Osteocyte (in vitro differentiated cells): ENCODE results near the gene TMEM41B. TPM values are rescaled to one million over a fixed set of nuclear protein-coding genes. Genes with fewer than 3 reads are reported as not detected.

Experiments used
- DNase-seq: peaks from one replicate; pipeline ENCODE4 v3.0.0; 2021; ENCODE audit warnings: mixed read lengths; ENCODE audit not compliant: unreplicated experiment; ENCODE audit errors: extremely low spot score
- H3K27ac Mint-ChIP-seq: one replicate; pipeline ENCODE4 v1.8.0; 2021; ENCODE audit warnings: mild to moderate bottlenecking, mixed read lengths; ENCODE audit not compliant: unreplicated experiment
- H3K27me3 Mint-ChIP-seq: one replicate; pipeline ENCODE4 v1.8.0; 2021; ENCODE audit warnings: mixed read lengths; ENCODE audit not compliant: unreplicated experiment
- H3K36me3 Mint-ChIP-seq: one replicate; pipeline ENCODE4 v1.8.0; 2021; ENCODE audit warnings: mixed read lengths; ENCODE audit not compliant: unreplicated experiment
- H3K4me1 Mint-ChIP-seq: one replicate; pipeline ENCODE4 v1.8.0; 2021; ENCODE audit warnings: mixed read lengths; ENCODE audit not compliant: unreplicated experiment
- H3K4me3 Mint-ChIP-seq: one replicate; pipeline ENCODE4 v1.8.0; 2021; ENCODE audit warnings: mild to moderate bottlenecking, moderate library complexity, mixed read lengths; ENCODE audit not compliant: unreplicated experiment
- H3K9me3 Mint-ChIP-seq: one replicate; pipeline ENCODE4 v1.8.0; 2021; ENCODE audit warnings: mixed read lengths; ENCODE audit not compliant: unreplicated experiment
- CTCF ChIP-seq: fragments of 200-600 bp; sonication (generic); IDR thresholded peaks from 2 replicates; pipeline ENCODE4 v1.5.0; 2021; ENCODE audit warnings: antibody characterized with exemption, mild to moderate bottlenecking, moderate library complexity
- total RNA-seq: library from RNA; stranded (reverse); gene quantifications from 2 replicates; pipeline ENCODE4 v1.2.1, GENCODE V29; 2021

TMEM41B gene
- total RNA-seq, 1 donor from 2014 or later = 32.3 TPM

- no peak for TF ChIP-seq CTCF
- Mint-ChIP-seq H3K27ac (no peak overlapping the region), H3K27me3 (no peaks in the 10 kb centered on the region), H3K36me3 (no peaks in the 10 kb centered on the region), H3K4me3 (no peak overlapping the region), H3K4me1 (peaks cover 3% of the 10 kb centered on the region), H3K9me3 (no peaks in the 10 kb centered on the region)
- DNase-seq = peak; percentile 17
These were observed 39.7 kb downstream of the TMEM41B start for GRCh38 chr11:9274499-9275258.

- no peaks in the 10 kb centered on the region for H3K9me3 Mint-ChIP-seq
- no peaks in the 10 kb centered on the region for H3K36me3 Mint-ChIP-seq
- no peaks in the 10 kb centered on the region for H3K27me3 Mint-ChIP-seq
- DNase-seq = peak; percentile 23
- no peak overlapping the region for H3K27ac Mint-ChIP-seq
- no peak for TF ChIP-seq CTCF
- H3K4me3 Mint-ChIP-seq = no peak overlapping the region
- peaks cover 6% of the 10 kb centered on the region for H3K4me1 Mint-ChIP-seq
These were observed 40.7 kb downstream of the TMEM41B start for GRCh38 chr11:9273376-9274336.

- H3K27me3 Mint-ChIP-seq = no peaks in the 10 kb centered on the region
- no peak overlapping the region for H3K27ac Mint-ChIP-seq
- H3K4me3 Mint-ChIP-seq = no peak overlapping the region
- TF ChIP-seq CTCF = no peak
- DNase-seq = no peak
- no peaks in the 10 kb centered on the region for H3K36me3 Mint-ChIP-seq
- H3K9me3 Mint-ChIP-seq = no peaks in the 10 kb centered on the region
- H3K4me1 Mint-ChIP-seq = peaks cover 13% of the 10 kb centered on the region
These were observed 44.8 kb downstream of the TMEM41B start for GRCh38 chr11:9269492-9270013.

- Mint-ChIP-seq H3K4me1 (peaks cover 24% of the 10 kb centered on the region), H3K4me3 (no peak overlapping the region), H3K27me3 (no peaks in the 10 kb centered on the region), H3K27ac (peak overlapping the region; percentile 6), H3K9me3 (no peaks in the 10 kb centered on the region), H3K36me3 (no peaks in the 10 kb centered on the region)
- no peak for DNase-seq
- TF ChIP-seq CTCF = no peak
These were observed 46.7 kb downstream of the TMEM41B start for GRCh38 chr11:9267680-9268079.

- DNase-seq = no peak
- H3K4me3 Mint-ChIP-seq = no peak overlapping the region
- H3K27me3 Mint-ChIP-seq = no peaks in the 10 kb centered on the region
- TF ChIP-seq CTCF = no peak
- H3K36me3 Mint-ChIP-seq = no peaks in the 10 kb centered on the region
- peaks cover 30% of the 10 kb centered on the region for H3K4me1 Mint-ChIP-seq
- H3K9me3 Mint-ChIP-seq = no peaks in the 10 kb centered on the region
- H3K27ac Mint-ChIP-seq = no peak overlapping the region
These were observed 47.5 kb downstream of the TMEM41B start for GRCh38 chr11:9266926-9267325.
